K562 (cell line): ENCODE data around the gene FPR1. TPM values are rescaled to one million over a fixed set of nuclear protein-coding genes. Genes with fewer than 3 reads are reported as not detected.

ENCODE experiments used
- ATAC-seq: fragments of 200-7000 bp; cut with Tn5 transposase; 3 replicates; pipeline ENCODE4 v1.9.1; 2020; ENCODE audit warnings: moderate library complexity
- BruUV-seq: library from RNA; stranded (reverse); fragments of 400-500 nt; replicated peaks from 2 replicates; lab custom pipeline; 2021; lab: Mats Ljungman, UMichigan
- CTCF ChIA-PET: fragments of 300-600 bp; formaldehyde crosslinking; extraction: SDS; loops from one replicate; lab custom pipeline; 2021; ENCODE audit warnings: low intra/inter-chr PET ratio; lab: Yijun Ruan, JAX
- POLR2A ChIA-PET: fragments of 300-600, 350-650 bp; sonication (Branson Sonifier 250); formaldehyde crosslinking; extraction: SDS; loops from one replicate; lab custom pipeline; 2021; ENCODE audit warnings: antibody characterized with exemption, inconsistent platforms; lab: Yijun Ruan, JAX
- DNase-seq, 4 experiments: peaks; one replicate each; pipeline versions ENCODE4 v3.0.0 to v3.0.0-alpha.2; 2011 to 2018; ENCODE audit warnings: low spot score in 3 of 4, mixed read lengths in 3 of 4; ENCODE audit errors: extremely low read depth in 1 of 4
- FAIRE-seq: peaks from 2 replicates; lab custom pipeline; 2011; peaks lifted over from hg19 to GRCh38; lab: Jason Lieb, UNC
- H2AFZ ChIP-seq: 2 replicates; pipeline ENCODE4 v1.6.0; 2011; ENCODE audit warnings: low read depth, low read length, control low read depth, inconsistent platforms
- H3K27ac ChIP-seq: fragments of 200-600 bp; 3 replicates; pipeline ENCODE4 v1.8.0; 2011; ENCODE audit warnings: low read depth, mild to moderate bottlenecking, control low read depth, inconsistent platforms, low read length, moderate library complexity, mixed read lengths; ENCODE audit errors: extremely low read depth
- H3K27me3 ChIP-seq, 2 experiments: fragments of 300-600 bp in 1 of 2; 2 replicates in 1 of 2; 3 replicates in 1 of 2; pipeline versions ENCODE4 v1.6.0 to v1.8.0; 2011; ENCODE audit warnings: inconsistent platforms in 2 of 2, low read length in 2 of 2, mild to moderate bottlenecking in 1 of 2, mixed read lengths in 1 of 2, moderate library complexity in 1 of 2; ENCODE audit not compliant: control insufficient read depth in 2 of 2, insufficient read depth in 2 of 2
- H3K36me3 ChIP-seq: fragments of 300-600 bp; 3 replicates; pipeline ENCODE4 v1.8.0; 2011; ENCODE audit warnings: mild to moderate bottlenecking, low read length, inconsistent platforms; ENCODE audit not compliant: control insufficient read depth, insufficient read depth
- H3K4me1 ChIP-seq, 2 experiments: fragments of 200-600 bp in 1 of 2; replicated peaks in 1 of 2; 2 replicates in 1 of 2; 3 replicates in 1 of 2; pipeline versions ENCODE4 v1.5.1 to v1.8.0; 2011; ENCODE audit warnings: inconsistent platforms in 2 of 2, low read length in 2 of 2, mild to moderate bottlenecking in 1 of 2, mixed read lengths in 1 of 2, moderate library complexity in 1 of 2; ENCODE audit not compliant: control insufficient read depth in 2 of 2, insufficient read depth in 2 of 2
- H3K4me2 ChIP-seq: 2 replicates; pipeline ENCODE4 v1.6.1; 2011; ENCODE audit warnings: low read length, control low read depth, inconsistent platforms, mixed read lengths; ENCODE audit not compliant: insufficient read depth
- H3K4me3 ChIP-seq: fragments of 200-600 bp; sonication (generic), shearing (Covaris generic); 2 replicates; pipeline ENCODE4 v1.5.1; 2016; ENCODE audit warnings: control low read depth, inconsistent platforms
- H3K79me2 ChIP-seq: fragments of 200-600 bp; 3 replicates; pipeline ENCODE4 v1.8.0; 2011; ENCODE audit warnings: low read length, inconsistent platforms; ENCODE audit not compliant: control insufficient read depth, insufficient read depth
- H3K9ac ChIP-seq, 2 experiments: 2 replicates each; pipeline versions ENCODE4 v1.6.0 to v1.6.1; 2011; ENCODE audit warnings: low read depth in 2 of 2, low read length in 2 of 2, control low read depth in 1 of 2, inconsistent platforms in 1 of 2, mild to moderate bottlenecking in 1 of 2, mixed read lengths in 1 of 2; ENCODE audit not compliant: insufficient read depth in 1 of 2
- H3K9me1 ChIP-seq: one replicate; pipeline ENCODE4 v1.6.0; 2011; ENCODE audit warnings: inconsistent platforms, mild to moderate bottlenecking, low read length, moderate library complexity; ENCODE audit not compliant: control insufficient read depth, insufficient read depth
- H3K9me3 ChIP-seq: replicated peaks from 2 replicates; pipeline ENCODE4 v1.5.1; 2011; ENCODE audit warnings: low read depth, low read length, inconsistent platforms; ENCODE audit not compliant: control insufficient read depth, insufficient read depth
- H4K20me1 ChIP-seq: replicated peaks from 2 replicates; pipeline ENCODE4 v1.6.1; 2011; ENCODE audit warnings: low read length, inconsistent platforms, mixed read lengths; ENCODE audit not compliant: control insufficient read depth, insufficient read depth
- NFRKB ChIP-seq: fragments of 450-650 bp; IDR thresholded peaks from 2 replicates; pipeline ENCODE4 v1.6.1; 2016; ENCODE audit warnings: low read depth
- NR4A1 ChIP-seq, 2 experiments: fragments of 250-450 bp in 1 of 2; fragments of 450-650 bp in 1 of 2; sonication (Bioruptor Pico) in 1 of 2; IDR thresholded peaks; 2 replicates each; pipeline versions ENCODE4 v1.4.0 to v1.6.1; 2016 to 2020; ENCODE audit warnings: mild to moderate bottlenecking in 2 of 2, missing compliant biosample characterization in 1 of 2, missing genetic modification characterization in 1 of 2, moderate library complexity in 1 of 2
- ZKSCAN1 ChIP-seq: fragments of 150-350 bp; IDR thresholded peaks from 2 replicates; pipeline ENCODE4 v1.6.1; 2016; ENCODE audit warnings: low read depth, low read length
- WGBS: fragments of 100-300 bp; shearing (Covaris generic); methylation state at CpG from one replicate; pipeline ENCODE4 v1.1.6; 2016; ENCODE audit warnings: low coverage, mixed read lengths; ENCODE audit not compliant: insufficient coverage; ENCODE audit errors: missing lambda C conversion rate; 5-methylcytosine and 5-hydroxymethylcytosine counted together
- in situ Hi-C: fragments of 300-500 bp; cut with MboI; formaldehyde crosslinking; loops from 4 replicates; pipeline ENCODE4 v1.15.0; 2018; ENCODE audit warnings: inconsistent platforms, mixed read lengths
- intact Hi-C: fragments of 100-400 bp; cut with micrococcal nuclease; formaldehyde crosslinking; loops from 2 replicates; pipeline ENCODE4 v1.14.2; 2022
- polyA plus RNA-seq, 8 experiments: library from polyadenylated mRNA; depleted of rRNA in 4 of 8; stranded (reverse) in 5 of 8; unstranded in 3 of 8; fragments of >200 nt; fragmentation: Nextera tagmentation in 2 of 8; fragmentation: Illumina TruSeq in 1 of 8; extraction: Ambion mirVana in 2 of 8; extraction: Trizol in 1 of 8; gene quantifications; 2 replicates each; pipeline versions ENCODE4 v1.2.1 to v1.2.3, GENCODE V29; 2011 to 2014; ENCODE audit warnings: inconsistent platforms in 1 of 8, missing spikeins in 1 of 8
- total RNA-seq, 7 experiments: library from RNA; depleted of rRNA in 6 of 7; stranded (reverse); fragments of >200 nt in 6 of 7; fragmentation: Illumina TruSeq in 2 of 7; extraction: Trizol in 2 of 7; gene quantifications; 2 replicates each; pipeline versions ENCODE4 v1.2.1 to v1.2.3, GENCODE V29; 2011 to 2021; ENCODE audit warnings: low replicate concordance in 1 of 7
- TF ChIP-seq, protein P1 (sequence below): IDR thresholded peaks from 3 replicates; pipeline ENCODE4 v1.6.1; 2011; ENCODE audit warnings: borderline replicate concordance, mild to moderate bottlenecking, moderate library complexity; ENCODE audit not compliant: insufficient read length; ENCODE audit errors: extremely low read depth
- TF ChIP-seq, protein P2 (sequence below): fragments of 450-650 bp; IDR thresholded peaks from 2 replicates; pipeline ENCODE4 v1.6.1; 2016; ENCODE audit warnings: antibody characterized with exemption

Gene FPR1
- total and polyA plus RNA-seq, 9 of the 15 experiments (the other 6 are each of a cell fraction or from before 2014, with no cell fraction given), result 0.06 to 0.25 (median 0.14) TPM; not detected in 4

DNA sequence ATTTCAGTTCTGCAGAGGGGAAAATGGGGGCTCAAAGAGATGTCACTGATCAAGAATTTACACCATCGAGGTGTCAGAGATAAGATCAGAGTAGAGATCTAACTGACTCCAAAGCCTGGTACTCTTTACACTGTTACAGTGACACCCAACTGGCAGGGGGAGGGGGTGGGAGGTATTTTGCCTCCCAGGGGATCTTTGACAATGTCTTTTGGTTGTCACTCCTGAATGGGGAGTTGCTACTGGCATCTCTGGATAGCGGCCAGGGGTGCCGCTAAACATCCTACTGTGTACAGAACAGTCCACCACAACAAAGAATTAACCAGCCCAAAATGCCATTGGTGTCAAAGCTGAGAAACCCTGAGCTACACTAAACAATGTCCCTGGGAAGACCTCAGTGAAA is 46.4 kb upstream of the FPR1 start:
- intact Hi-C loops (loop anchor here (5.0 kb wide), 1 partner anchor 96 kb away; no protein-coding TSS in a partner anchor), in situ Hi-C loops (no loop called here)
- peak overlapping the region; percentile 58 for H3K4me2 ChIP-seq
- no peaks in the 10 kb centered on the region for H3K27me3 ChIP-seq
- ChIA-PET POLR2A (interaction anchor here (0.6 kb wide), 1 partner anchor 1634 kb away, joined by 4 read pairs; the partner anchor contains the start of gene ZNF761), CTCF (no interaction called here)
- ATAC-seq (no peak), DNase-seq (no peak), FAIRE-seq (no peak)
- no peaks in the 10 kb centered on the region for H4K20me1 ChIP-seq
- H3K27ac ChIP-seq, result peak overlapping the region; percentile 1; the same call in 2 of the 3 replicates
- H3K4me3 ChIP-seq, result no peak overlapping the region
- H3K79me2 ChIP-seq, result peaks cover 27% of the 10 kb centered on the region
- H3K9me3 ChIP-seq, result peaks cover 9% of the 10 kb centered on the region
- H3K9me1 ChIP-seq, result no peaks in the 10 kb centered on the region
- peaks cover 40 to 70% of the 10 kb centered on the region in 2 experiments for H3K4me1 ChIP-seq
- H2AFZ ChIP-seq, result 0 out of 2 replicates have a peak overlapping the region, but pooled peaks have one; percentile 27
- peaks cover 2% of the 10 kb centered on the region; the same call in 1 of the 3 replicates for H3K36me3 ChIP-seq
- TF ChIP-seq, protein P1, sequence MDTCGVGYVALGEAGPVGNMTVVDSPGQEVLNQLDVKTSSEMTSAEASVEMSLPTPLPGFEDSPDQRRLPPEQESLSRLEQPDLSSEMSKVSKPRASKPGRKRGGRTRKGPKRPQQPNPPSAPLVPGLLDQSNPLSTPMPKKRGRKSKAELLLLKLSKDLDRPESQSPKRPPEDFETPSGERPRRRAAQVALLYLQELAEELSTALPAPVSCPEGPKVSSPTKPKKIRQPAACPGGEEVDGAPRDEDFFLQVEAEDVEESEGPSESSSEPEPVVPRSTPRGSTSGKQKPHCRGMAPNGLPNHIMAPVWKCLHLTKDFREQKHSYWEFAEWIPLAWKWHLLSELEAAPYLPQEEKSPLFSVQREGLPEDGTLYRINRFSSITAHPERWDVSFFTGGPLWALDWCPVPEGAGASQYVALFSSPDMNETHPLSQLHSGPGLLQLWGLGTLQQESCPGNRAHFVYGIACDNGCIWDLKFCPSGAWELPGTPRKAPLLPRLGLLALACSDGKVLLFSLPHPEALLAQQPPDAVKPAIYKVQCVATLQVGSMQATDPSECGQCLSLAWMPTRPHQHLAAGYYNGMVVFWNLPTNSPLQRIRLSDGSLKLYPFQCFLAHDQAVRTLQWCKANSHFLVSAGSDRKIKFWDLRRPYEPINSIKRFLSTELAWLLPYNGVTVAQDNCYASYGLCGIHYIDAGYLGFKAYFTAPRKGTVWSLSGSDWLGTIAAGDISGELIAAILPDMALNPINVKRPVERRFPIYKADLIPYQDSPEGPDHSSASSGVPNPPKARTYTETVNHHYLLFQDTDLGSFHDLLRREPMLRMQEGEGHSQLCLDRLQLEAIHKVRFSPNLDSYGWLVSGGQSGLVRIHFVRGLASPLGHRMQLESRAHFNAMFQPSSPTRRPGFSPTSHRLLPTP, result no peak
- TF ChIP-seq NFRKB (0 out of 2 replicates have a peak, but pooled peaks have one; percentile 26), NR4A1 (CRISPR knock-in tag; IDR thresholded peaks at IDR 0.05) (no peak), NR4A1 (tag; IDR thresholded peaks at IDR 0.05) (0 out of 2 replicates have a peak, but pooled peaks have one; percentile 45), ZKSCAN1 (peak; percentile 82; the same call in 1 of the 2 replicates)
- TF ChIP-seq, protein P2, sequence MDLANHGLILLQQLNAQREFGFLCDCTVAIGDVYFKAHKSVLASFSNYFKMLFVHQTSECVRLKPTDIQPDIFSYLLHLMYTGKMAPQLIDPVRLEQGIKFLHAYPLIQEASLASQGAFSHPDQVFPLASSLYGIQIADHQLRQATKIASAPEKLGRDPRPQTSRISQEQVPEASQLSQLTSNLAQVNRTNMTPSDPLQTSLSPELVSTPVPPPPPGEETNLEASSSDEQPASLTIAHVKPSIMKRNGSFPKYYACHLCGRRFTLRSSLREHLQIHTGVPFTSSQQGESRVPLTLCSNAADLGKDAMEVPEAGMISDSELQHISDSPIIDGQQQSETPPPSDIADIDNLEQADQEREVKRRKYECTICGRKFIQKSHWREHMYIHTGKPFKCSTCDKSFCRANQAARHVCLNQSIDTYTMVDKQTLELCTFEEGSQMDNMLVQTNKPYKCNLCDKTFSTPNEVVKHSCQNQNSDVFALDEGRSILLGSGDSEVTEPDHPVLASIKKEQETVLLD, result no peak
- no TSS peak for BruUV-seq
- H3K9ac ChIP-seq, result no peak overlapping the region; a peak in 1 of 4 replicates
- 41% methylated on average over 3 of the region's 3 CpGs for WGBS
